Stimulated activated CD4-positive, alpha-beta T cell treated with anti-CD3 and anti-CD28 coated beads, Interleukin-2, amount 100 ng/mL, for 4 hours (primary cell): ENCODE results near the gene ADARB1.
"Not testable (repeated sequence)": the region's sequence is repeated elsewhere in the genome, so short reads cannot be mapped to it uniquely, and the experiment has no call there.

Experiments
- DNase-seq: peaks from one replicate; pipeline ENCODE4 v3.0.0-alpha.2; 2020; ENCODE audit warnings: low read depth

ADARB1 gene, protein sequence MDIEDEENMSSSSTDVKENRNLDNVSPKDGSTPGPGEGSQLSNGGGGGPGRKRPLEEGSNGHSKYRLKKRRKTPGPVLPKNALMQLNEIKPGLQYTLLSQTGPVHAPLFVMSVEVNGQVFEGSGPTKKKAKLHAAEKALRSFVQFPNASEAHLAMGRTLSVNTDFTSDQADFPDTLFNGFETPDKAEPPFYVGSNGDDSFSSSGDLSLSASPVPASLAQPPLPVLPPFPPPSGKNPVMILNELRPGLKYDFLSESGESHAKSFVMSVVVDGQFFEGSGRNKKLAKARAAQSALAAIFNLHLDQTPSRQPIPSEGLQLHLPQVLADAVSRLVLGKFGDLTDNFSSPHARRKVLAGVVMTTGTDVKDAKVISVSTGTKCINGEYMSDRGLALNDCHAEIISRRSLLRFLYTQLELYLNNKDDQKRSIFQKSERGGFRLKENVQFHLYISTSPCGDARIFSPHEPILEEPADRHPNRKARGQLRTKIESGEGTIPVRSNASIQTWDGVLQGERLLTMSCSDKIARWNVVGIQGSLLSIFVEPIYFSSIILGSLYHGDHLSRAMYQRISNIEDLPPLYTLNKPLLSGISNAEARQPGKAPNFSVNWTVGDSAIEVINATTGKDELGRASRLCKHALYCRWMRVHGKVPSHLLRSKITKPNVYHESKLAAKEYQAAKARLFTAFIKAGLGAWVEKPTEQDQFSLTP

DNA sequence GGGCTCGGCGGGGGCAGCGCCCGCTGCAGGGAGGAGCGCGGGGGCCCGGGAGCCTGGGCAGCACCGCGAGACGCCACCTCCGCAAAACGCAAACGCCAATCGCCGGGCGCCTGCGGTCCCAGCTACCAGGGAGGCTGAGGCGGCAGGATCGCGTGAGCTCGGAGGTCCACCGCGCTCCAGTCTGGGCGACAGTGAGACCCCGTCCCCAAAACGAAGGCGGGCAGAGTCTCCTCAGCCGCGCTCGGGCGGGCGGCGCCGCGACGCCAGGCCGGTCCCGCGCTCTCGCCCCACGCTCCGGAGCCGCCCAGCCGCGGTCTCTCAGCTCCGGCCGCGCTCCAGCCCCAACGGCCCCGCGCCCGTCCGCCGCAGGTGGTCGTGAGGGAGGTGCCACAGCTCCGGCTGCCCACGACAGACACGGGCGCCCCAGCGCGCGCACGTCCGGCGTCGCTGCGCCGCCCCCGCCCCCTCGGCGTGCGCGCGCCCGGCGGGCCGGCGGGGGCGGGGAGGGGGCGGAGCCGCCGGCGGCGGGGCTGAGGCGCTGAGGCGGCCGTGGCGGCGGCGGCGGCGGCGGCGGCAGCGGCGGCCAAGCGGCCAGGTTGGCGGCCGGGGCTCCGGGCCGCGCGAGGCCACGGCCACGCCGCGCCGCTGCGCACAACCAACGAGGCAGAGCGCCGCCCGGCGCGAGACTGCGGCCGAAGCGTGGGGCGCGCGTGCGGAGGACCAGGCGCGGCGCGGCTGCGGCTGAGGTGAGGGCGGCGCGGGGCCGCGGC, at the start of gene ADARB1:
Gene ADARB1 (plus strand): TSS at position 533 of the 770 bp plus-strand sequence. CDS start 97,077 bp downstream, outside the sequence.
- peak; percentile 47 for DNase-seq

GRCh38 chr21:45026066-45026745, 48.2 kb upstream of the ADARB1 start:
- no peak for DNase-seq

DNA sequence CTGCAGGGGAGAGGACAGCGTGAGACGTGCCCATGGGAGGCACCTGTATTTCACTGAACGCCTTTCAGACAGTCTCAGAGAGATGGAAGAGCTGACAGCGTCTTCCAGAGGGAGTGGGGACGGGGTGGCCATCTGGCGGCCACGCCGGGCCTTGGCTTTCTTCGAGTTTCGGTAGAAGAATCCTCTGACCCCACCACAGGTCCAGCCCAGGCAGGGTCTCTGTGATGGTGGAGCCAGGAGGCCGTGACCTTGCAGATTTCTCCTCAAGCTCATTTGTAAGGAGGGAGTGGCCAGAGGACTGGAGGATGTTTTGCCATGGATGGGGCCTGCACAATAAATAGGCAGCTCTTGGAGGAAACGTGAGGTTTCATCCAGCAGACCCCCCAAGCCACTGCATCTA, 47.6 kb upstream of the ADARB1 start:
- DNase-seq: no peak

- no peak for DNase-seq
Measured at GRCh38 chr21:45027241-45028196, 46.9 kb upstream of the ADARB1 start.

GRCh38 chr21:45028645-45029044, 45.7 kb upstream of the ADARB1 start:
- not testable (repeated sequence) for DNase-seq

GRCh38 chr21:45029298-45029947, 45.0 kb upstream of the ADARB1 start:
- DNase-seq: no peak

DNA sequence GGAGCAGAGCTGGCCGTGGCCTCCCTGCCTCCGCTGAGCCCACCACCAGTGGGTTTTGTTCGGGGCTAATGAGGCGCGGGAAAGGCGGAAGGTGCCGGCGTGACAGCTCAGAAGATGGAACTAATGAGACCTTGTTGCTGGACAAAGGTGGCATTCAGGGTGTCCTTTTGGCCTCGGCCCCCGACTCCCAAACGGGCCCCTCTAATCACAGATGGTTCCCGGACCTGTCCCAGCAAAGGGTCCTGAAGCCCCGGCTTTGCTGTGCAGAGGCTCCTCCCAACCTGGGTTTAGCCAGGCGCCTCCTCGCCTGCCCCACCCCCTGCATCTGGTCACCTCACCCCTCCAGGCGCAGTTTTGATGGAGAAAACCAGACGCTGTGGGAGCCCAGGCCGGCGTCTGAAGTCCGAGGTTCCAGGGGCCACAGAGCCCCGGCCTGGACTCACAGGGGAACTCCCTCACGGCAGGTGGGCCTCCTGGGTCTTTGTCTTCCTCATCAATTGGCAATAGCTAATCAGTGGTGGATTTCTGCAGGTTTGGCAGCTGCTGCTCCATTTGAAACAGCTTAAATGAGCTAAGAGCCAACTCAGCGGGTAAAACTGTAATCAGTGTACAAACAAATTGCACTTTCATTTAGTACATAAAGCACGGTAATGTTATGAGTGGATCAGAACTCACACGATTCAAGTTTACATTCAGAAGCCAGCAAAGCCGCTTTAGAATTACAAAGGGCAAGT, 44.3 kb upstream of the ADARB1 start:
- no peak for DNase-seq

DNA sequence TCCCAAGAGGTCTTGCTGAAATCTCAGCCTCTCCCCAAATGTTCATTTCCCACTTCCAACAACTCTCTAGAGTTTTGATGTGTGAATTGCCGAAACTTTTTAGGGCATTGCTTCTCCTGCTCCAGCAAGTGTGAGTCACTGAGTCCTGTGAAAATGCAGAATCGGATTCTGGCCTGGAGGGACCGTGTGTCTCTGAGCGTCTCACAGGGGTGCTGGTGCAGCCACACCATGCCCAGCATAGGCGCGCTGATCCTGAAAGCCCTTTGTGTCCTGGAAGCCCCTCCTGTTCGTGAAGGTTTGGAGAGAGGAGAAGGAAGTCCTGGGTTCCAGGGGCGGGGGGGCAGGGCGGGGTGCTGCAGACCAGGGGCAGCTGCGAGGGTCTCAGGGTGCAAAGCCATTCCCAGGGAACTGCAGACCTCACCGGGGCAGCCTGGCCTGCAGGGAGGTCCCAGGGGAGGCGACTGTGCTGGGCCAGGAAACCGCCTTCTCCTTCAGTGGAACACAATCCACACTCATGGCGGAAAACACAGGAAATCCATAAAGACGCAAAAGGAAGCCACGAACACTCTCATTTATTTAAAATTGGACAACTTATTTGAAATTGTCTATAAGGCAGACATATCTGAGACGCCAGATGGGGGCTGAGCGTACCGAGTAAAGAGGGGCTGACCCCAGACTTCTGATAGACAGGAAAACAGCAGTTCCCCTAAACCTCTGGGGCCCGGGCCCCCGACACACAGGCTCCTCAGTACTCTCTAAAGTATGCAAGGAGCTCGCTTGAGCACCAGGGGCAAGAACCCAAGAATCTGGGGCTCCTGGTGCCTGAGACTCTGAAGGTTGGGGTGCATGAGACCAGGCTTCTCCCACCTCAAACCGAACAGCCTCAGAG, 43.5 kb upstream of the ADARB1 start:
- no peak for DNase-seq

GRCh38 chr21:45031571-45032191, 42.7 kb upstream of the ADARB1 start:
- DNase-seq: no peak

DNA sequence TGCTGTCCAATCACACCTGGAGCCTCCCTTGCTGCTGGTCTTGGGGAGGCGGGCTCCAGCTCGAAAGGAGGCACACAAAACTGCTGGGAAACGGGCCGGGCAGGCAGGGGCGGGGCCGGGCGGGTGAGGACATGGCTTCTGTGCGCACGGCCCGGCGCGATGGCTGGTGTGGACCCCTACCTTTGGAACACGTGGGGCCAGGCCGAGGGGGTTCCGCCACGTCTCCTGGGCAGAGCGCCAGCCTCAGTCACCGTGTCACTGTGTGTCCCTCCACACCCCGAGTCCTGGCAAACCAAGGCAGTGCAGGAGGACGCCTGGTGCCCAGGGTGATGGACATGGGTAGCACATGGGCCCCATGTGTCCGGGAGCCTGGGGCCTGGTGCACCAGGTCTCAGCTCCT, 42.0 kb upstream of the ADARB1 start:
- DNase-seq: no peak

- DNase-seq: no peak
Measured at GRCh38 chr21:45032977-45033710, 41.2 kb upstream of the ADARB1 start.

GRCh38 chr21:45033791-45034555, 40.4 kb upstream of the ADARB1 start:
- no peak for DNase-seq

DNA sequence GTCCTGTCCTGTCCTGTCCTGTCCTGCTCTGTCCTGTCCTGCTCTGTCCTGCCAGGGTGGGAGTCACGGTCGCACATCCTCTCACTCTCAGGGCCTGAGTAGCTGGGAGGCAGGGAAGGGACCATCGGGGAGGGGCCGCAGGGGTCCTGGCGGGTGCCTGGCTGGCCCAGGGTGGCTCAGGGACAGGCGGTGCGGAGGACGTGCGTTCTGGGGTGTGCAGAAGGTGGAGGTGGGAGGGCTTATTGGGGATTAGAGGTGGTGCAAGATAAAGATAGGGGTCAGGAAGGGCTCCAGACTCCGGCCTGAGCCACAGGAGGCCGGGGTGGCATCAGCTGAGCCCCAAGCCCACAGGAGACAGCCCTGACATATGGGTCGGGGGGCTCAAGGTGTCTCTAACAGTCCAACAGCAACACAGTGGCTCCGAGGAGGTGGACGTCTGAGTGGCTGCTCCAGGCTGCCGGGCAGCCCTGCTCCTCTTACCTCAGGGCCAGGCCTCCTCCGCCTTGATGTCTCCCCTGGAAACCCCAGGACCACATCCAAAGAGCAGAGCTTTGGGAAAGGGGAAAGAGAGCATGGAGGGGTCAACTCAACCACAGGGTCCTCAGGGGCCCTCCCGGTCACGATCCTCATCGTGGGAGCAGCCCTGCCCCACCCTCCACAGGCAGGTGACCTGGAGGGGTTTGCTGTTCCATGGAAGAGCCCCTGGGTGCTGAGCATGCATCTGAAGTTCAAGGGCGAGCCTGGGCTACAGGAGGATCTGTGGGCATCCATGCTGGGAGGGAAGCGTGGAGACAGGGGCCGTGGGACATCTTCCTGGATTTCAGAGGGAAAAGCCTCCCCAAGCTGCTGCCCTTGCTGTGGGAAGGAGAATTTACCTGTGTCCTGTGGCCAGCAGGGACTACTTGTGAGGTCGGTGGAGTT, 39.6 kb upstream of the ADARB1 start:
- DNase-seq: no peak

GRCh38 chr21:45035477-45035848, 38.9 kb upstream of the ADARB1 start:
- no peak for DNase-seq

DNA sequence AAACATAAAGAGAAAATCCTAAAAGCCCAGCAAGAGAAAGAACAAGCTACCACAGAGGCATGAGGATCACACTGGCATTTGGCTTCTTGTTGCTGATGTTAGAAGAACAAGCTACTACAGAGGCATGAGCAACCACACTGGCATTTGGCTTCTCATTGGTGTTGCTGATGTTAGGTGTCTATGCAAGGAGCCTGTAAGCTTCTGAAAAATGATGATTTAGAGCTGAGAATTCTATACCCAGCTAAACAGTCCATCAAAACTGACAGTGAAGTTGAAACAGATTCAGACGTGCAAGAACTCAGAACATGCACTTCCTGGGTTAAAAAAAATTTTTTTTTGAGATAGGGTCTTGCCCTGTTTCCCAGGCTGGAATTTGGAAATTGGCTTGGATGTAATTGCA, 37.8 kb upstream of the ADARB1 start:
- no peak for DNase-seq

DNA sequence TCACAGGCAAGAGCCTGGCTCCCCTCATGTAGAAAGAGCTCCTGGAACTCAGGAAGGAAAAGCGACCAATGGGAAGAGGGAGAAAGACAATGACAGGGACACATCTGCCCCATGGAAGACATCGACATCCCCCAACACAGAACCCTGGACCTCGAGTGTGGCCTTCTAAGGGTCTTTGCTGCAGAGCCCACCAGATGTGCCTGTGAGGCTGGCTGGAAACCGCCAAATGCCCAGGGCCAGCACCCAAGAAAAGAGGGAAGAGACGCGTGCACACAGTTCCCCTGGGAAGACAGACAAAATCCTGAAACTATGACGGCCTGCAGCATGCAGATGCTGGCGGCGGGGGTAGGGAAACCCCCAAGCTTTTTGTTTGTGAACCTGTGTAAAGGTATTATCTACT, 36.4 kb upstream of the ADARB1 start:
- DNase-seq: no peak
